GM18909 (cell line): ENCODE results near the gene AMN1.

Experiments used
- ATAC-seq: cut with Tn5 transposase; IDR thresholded peaks from one replicate; pipeline ENCODE4 v1.9.1; 2021; ENCODE audit warnings: mild to moderate bottlenecking; ENCODE audit not compliant: unreplicated experiment, poor library complexity

Gene AMN1

GRCh38 chr12:31634620-31635019 lies 94.2 kb downstream of the AMN1 start:
- no peak for ATAC-seq

- ATAC-seq: no peak
Measured at GRCh38 chr12:31633464-31633863, 95.4 kb downstream of the AMN1 start.

- no peak for ATAC-seq
Measured at GRCh38 chr12:31631809-31632208, 97.0 kb downstream of the AMN1 start.

- ATAC-seq: no peak
Measured at GRCh38 chr12:31631023-31631724, 97.6 kb downstream of the AMN1 start.

- ATAC-seq: no peak
Measured at GRCh38 chr12:31629756-31630732, 98.8 kb downstream of the AMN1 start.

- ATAC-seq: no peak
Measured at GRCh38 chr12:31627456-31628054, 101.3 kb downstream of the AMN1 start.

GRCh38 chr12:31626270-31626995 lies 102.4 kb downstream of the AMN1 start:
- no peak for ATAC-seq

- no peak for ATAC-seq
Measured at GRCh38 chr12:31622038-31622437, 106.8 kb downstream of the AMN1 start.
